HG03342 (cell line): ENCODE data around the gene TKTL1.

Experiments
- ATAC-seq: cut with Tn5 transposase; IDR thresholded peaks from one replicate; pipeline ENCODE4 v1.9.1; 2021; ENCODE audit warnings: mild to moderate bottlenecking, moderate library complexity; ENCODE audit not compliant: unreplicated experiment

The TKTL1 gene

DNA sequence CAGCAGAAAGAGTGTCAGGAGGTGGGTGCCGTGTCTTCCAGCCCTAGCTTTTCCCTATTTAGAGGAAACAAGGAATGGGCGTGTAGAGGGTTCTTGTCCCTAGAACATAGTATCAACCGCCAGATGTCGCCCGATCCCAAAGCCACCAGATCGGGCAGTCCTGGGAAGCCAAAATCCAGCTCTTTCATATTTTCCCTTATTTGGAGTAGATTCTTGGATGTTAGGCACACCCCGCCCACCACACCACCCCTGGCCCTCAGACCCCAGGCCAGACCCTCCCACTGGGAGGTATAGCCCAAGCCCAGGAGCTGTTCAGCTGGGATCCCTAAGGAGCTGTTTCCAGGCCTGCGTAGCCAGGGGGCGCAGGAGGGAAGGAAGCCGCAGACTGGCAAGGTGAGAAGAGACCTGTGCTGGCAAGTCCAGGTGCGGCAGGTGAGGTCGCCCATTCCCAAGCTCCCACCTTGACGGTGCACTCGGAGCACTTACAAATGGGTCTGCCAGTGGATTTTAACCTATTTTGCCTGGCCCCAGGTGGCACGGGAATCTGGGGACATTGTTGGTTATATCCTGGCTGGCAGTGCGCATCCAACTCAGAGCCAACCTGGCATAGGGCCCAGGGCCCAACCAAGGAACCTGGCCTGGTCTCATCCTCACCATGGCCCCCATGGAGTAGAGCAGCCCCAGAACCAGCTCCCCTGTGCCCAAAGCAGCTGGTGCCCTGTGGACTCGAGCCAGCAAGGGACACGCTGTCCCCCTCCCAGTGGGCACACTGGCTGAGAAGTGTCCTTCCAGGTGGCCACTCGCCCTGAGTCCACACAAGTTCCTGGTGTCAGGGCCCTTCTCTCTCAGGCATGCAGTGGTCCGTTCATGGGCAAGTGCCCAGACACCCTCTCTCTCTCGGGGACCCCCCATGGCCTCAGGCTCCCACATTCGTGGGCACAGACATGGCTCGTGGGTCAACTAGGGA is 78.0 kb downstream of the TKTL1 start:
- no peak for ATAC-seq

- no peak for ATAC-seq
Measured at GRCh38 chrX:154374313-154375155, 78.9 kb downstream of the TKTL1 start, which contains the start of gene FLNA. FLNA (minus strand) TSS chrX:154374634; CDS start chrX:154371245, 3,389 bp downstream.

- ATAC-seq, result no peak
Measured at GRCh38 chrX:154375156-154375504, 79.5 kb downstream of the TKTL1 start.

DNA sequence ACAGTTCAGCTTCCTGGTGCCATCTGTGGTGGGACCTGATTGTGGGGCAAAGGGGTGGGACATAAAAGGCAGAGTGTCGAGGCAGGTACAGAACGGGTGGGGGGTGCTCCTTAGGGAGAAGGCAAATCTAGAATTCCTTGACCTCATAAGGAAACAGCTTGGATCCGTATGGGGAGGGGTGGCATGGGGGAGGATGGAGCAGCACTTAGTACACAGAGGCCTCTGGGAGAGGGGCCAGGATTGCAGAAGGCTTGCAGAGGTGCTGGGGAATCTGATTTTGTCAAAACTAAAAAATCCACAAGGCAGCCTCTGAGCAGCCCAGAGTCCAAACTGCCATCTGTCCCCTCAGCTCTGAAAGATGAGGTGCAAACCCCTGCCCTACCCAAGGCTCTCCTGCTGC is 81.2 kb downstream of the TKTL1 start:
- ATAC-seq, result no peak

GRCh38 chrX:154378059-154378798 is 82.6 kb downstream of the TKTL1 start:
- ATAC-seq, result peak; percentile 3

GRCh38 chrX:154378799-154379568 is 83.4 kb downstream of the TKTL1 start, which contains the start of gene EMD:
EMD (plus strand) TSS chrX:154379295; CDS start chrX:154379485, 190 bp downstream.
- ATAC-seq, result peak; percentile 81

DNA sequence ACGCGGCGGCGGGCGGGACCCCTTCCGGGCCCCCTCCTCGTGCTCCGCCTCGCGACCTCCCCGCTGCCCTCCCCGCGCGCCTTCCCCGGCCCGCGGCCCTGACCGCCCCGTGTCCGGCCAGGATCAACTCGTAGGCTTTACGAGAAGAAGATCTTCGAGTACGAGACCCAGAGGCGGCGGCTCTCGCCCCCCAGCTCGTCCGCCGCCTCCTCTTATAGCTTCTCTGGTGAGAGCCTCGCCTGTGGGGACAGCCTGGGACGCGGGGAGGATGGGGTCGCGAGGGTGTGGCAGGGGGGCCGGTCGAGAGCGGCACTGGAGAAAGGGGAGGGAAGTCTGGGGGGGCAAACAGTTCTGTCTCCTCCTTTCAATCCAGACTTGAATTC is 84.0 kb downstream of the TKTL1 start:
- ATAC-seq, result no peak
